Fibroblast of lung (primary cell): ENCODE data around the gene IL16. TPM values are rescaled to one million over a fixed set of nuclear protein-coding genes. Genes with fewer than 3 reads are reported as not detected.
A peak's percentile ranks its signal among the peaks of the same experiment; 100 is the strongest.

Experiments
- DNase-seq, 2 donors: peaks; one replicate each; pipeline versions ENCODE4 v3.0.0 to v3.0.0-alpha.2; 2010; ENCODE audit warnings: low read depth in 2 of 2
- H2AFZ ChIP-seq: 2 replicates; pipeline ENCODE4 v1.5.1; 2012; ENCODE audit warnings: low read length, control low read depth, inconsistent platforms
- H3K27ac ChIP-seq: 2 replicates; pipeline ENCODE4 v1.5.1; 2011; ENCODE audit warnings: low read length, control low read depth; ENCODE audit not compliant: insufficient read depth
- H3K27me3 ChIP-seq: 2 replicates; pipeline ENCODE4 v1.5.1; 2011; ENCODE audit warnings: mild to moderate bottlenecking, low read length; ENCODE audit not compliant: control insufficient read depth, insufficient read depth
- H3K36me3 ChIP-seq: 2 replicates; pipeline ENCODE4 v1.5.1; 2011; ENCODE audit warnings: low read length; ENCODE audit not compliant: control insufficient read depth, insufficient read depth
- H3K4me1 ChIP-seq: 2 replicates; pipeline ENCODE4 v1.5.1; 2011; ENCODE audit warnings: low read length; ENCODE audit not compliant: control insufficient read depth, insufficient read depth; ENCODE audit errors: extremely low read depth
- H3K4me2 ChIP-seq: 2 replicates; pipeline ENCODE4 v1.5.1; 2011; ENCODE audit warnings: low read length, control low read depth; ENCODE audit not compliant: insufficient read depth; ENCODE audit errors: extremely low read depth
- H3K4me3 ChIP-seq, 4 experiments: fragments of 200-600 bp in 1 of 4; sonication (generic) in 1 of 4; replicated peaks in 1 of 4; 2 replicates each; pipeline ENCODE4 v1.5.1; 2011 to 2016; ENCODE audit warnings: low read length in 4 of 4, low read depth in 3 of 4, mild to moderate bottlenecking in 3 of 4, control low read depth in 2 of 4, inconsistent platforms in 1 of 4, mixed read lengths in 1 of 4; ENCODE audit not compliant: insufficient read depth in 1 of 4; ENCODE audit errors: control extremely low read depth in 1 of 4
- H3K79me2 ChIP-seq: 2 replicates; pipeline ENCODE4 v1.5.1; 2012; ENCODE audit warnings: mild to moderate bottlenecking, low read length, inconsistent platforms; ENCODE audit not compliant: control insufficient read depth, insufficient read depth
- H3K9ac ChIP-seq: 2 replicates; pipeline ENCODE4 v1.5.1; 2011; ENCODE audit warnings: mild to moderate bottlenecking, low read length, control low read depth; ENCODE audit not compliant: insufficient read depth
- H3K9me3 ChIP-seq: 2 replicates; pipeline ENCODE4 v1.5.1; 2012; ENCODE audit warnings: low read depth, low read length; ENCODE audit not compliant: control insufficient read depth, insufficient read depth
- H4K20me1 ChIP-seq: 2 replicates; pipeline ENCODE4 v1.5.1; 2011; ENCODE audit warnings: low read length; ENCODE audit not compliant: control insufficient read depth, insufficient read depth; ENCODE audit errors: extremely low read depth
- EZH2 ChIP-seq: IDR thresholded peaks from 2 replicates; pipeline ENCODE4 v1.5.1; 2012; ENCODE audit warnings: low read length, control low read depth, mild to moderate bottlenecking; ENCODE audit errors: missing control alignments
- polyA plus RNA-seq, 2 donors: library from polyadenylated mRNA; depleted of rRNA in 1 of 2; stranded (reverse) in 1 of 2; unstranded in 1 of 2; fragments of >200 nt; gene quantifications; 2 replicates each; pipeline ENCODE4 v1.2.1, GENCODE V29; 2011 to 2012; ENCODE audit warnings: missing spikeins in 1 of 2
- total RNA-seq: library from RNA; depleted of rRNA; stranded (reverse); fragments of >200 nt; gene quantifications from 2 replicates; pipeline ENCODE4 v1.2.1, GENCODE V29; 2014
- TF ChIP-seq, protein P1 (sequence below), 2 donors: IDR thresholded peaks in 1 of 2; conservative IDR thresholded peaks in 1 of 2; 1 replicate in 1 of 2; 2 replicates in 1 of 2; pipeline ENCODE4 v1.5.1; 2011 to 2012; ENCODE audit warnings: low read length in 2 of 2, control low read depth in 1 of 2, inconsistent platforms in 1 of 2, low read depth in 1 of 2, mild to moderate bottlenecking in 1 of 2

The IL16 gene
- total and polyA plus RNA-seq, 2 donors (not counting 1 experiment from before 2014, with no cell fraction given), result 0.96 to 5.0 TPM

- no peaks in the 10 kb centered on the region for H3K79me2 ChIP-seq
- H3K27ac ChIP-seq, result peak within 1 kb of the TSS; percentile 74
- TF ChIP-seq, protein P1, sequence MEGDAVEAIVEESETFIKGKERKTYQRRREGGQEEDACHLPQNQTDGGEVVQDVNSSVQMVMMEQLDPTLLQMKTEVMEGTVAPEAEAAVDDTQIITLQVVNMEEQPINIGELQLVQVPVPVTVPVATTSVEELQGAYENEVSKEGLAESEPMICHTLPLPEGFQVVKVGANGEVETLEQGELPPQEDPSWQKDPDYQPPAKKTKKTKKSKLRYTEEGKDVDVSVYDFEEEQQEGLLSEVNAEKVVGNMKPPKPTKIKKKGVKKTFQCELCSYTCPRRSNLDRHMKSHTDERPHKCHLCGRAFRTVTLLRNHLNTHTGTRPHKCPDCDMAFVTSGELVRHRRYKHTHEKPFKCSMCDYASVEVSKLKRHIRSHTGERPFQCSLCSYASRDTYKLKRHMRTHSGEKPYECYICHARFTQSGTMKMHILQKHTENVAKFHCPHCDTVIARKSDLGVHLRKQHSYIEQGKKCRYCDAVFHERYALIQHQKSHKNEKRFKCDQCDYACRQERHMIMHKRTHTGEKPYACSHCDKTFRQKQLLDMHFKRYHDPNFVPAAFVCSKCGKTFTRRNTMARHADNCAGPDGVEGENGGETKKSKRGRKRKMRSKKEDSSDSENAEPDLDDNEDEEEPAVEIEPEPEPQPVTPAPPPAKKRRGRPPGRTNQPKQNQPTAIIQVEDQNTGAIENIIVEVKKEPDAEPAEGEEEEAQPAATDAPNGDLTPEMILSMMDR (conservative IDR thresholded peaks at IDR 0.05 in 1 of 2, IDR thresholded peaks at IDR 0.05 in 1 of 2; ENCODE audit: low read depth in 1 of 2, low read length in 2 of 2), result no peak
- no peak for TF ChIP-seq EZH2
Measured at GRCh38 chr15:81323944-81324881, 127.5 kb downstream of the IL16 start, which contains the start of gene STARD5. Gene STARD5, minus strand, starts transcription at chr15:81324141. Its CDS starts 42 bp downstream, at chr15:81324099.

DNA sequence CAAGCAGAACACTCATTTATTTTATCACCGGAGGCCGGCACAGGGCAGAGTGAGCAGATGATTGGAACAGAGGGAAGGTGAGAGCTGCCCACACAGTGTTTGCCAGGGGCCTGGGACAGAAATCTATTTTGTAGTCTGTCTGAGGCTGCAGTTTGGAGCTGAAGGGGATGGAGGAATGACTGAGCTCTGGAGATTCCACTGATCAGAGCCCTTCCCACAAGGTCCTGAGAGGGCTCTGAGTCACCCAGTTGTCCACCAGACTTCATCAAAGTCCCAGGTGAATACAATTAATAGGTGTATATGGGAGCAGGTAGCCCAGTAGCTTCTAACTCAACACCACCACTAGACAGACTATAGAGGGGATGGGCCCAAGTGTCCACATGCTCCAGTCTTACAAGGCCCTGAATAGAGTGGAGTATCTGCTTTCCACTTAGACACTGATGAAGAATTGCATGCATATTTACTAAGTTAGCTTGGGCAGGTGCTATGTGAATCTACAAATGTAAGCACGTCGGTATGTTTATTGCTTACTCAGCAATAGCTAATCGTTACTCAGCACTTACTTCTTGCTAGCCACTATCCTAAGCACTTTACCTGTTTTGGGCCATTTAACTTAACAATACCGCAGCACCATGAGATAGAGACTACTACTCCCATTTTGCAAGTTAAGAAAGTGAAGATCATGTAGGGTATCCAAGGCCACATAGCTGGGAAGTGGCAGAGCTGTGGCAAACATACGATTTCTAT lies 130.0 kb downstream of the IL16 start:
- Histone ChIP-seq H3K36me3 (no peaks in the 10 kb centered on the region), H3K9me3 (no peaks in the 10 kb centered on the region), H3K27me3 (no peaks in the 10 kb centered on the region), H2AFZ (no peak overlapping the region), H3K4me3 (no peak overlapping the region), H3K4me2 (peak overlapping the region; percentile 75), H4K20me1 (no peaks in the 10 kb centered on the region), H3K27ac (peak overlapping the region; percentile 47), H3K4me1 (peaks cover 16% of the 10 kb centered on the region), H3K79me2 (no peaks in the 10 kb centered on the region), H3K9ac (no peak overlapping the region)
- no peak for TF ChIP-seq EZH2
- TF ChIP-seq, protein P1 (conservative IDR thresholded peaks at IDR 0.05 in 1 of 2, IDR thresholded peaks at IDR 0.05 in 1 of 2; ENCODE audit: low read depth in 1 of 2, low read length in 2 of 2), result no peak
- DNase-seq, result peak in 1 of 2 donors; percentile 64

More at GRCh38 chr15:81323944-81324881, 127.5 kb downstream of the IL16 start, which contains the start of gene STARD5:
- H3K9ac ChIP-seq, result peak within 1 kb of the TSS; percentile 82
- H2AFZ ChIP-seq, result peak within 1 kb of the TSS; percentile 95
- H3K36me3 ChIP-seq, result peaks cover 3% of the 10 kb centered on the region
- no peaks in the 10 kb centered on the region for H3K9me3 ChIP-seq
- H3K27me3 ChIP-seq, result no peaks in the 10 kb centered on the region
- peaks cover 16% of the 10 kb centered on the region for H3K4me1 ChIP-seq
- DNase-seq, result peak; percentile 95 to 96
- peak within 1 kb of the TSS; percentile 73 to 95 (median 80) for H3K4me3 ChIP-seq
- peak within 1 kb of the TSS; percentile 94 for H3K4me2 ChIP-seq
- H4K20me1 ChIP-seq, result no peaks in the 10 kb centered on the region

- Histone ChIP-seq H3K9me3 (no peaks in the 10 kb centered on the region), H3K36me3 (no peaks in the 10 kb centered on the region), H3K27ac (peak overlapping the region; percentile 47), H3K9ac (no peak overlapping the region), H3K4me1 (peaks cover 16% of the 10 kb centered on the region), H3K4me3 (no peak overlapping the region), H3K79me2 (no peaks in the 10 kb centered on the region), H4K20me1 (no peaks in the 10 kb centered on the region), H3K4me2 (peak overlapping the region; percentile 75), H2AFZ (no peak overlapping the region), H3K27me3 (no peaks in the 10 kb centered on the region)
- TF ChIP-seq, protein P1 (conservative IDR thresholded peaks at IDR 0.05 in 1 of 2, IDR thresholded peaks at IDR 0.05 in 1 of 2; ENCODE audit: low read depth in 1 of 2, low read length in 2 of 2), result no peak
- no peak for TF ChIP-seq EZH2
- peak; percentile 91 to 95 for DNase-seq
Measured at GRCh38 chr15:81327516-81327915, 130.8 kb downstream of the IL16 start.
